Fibroblast of skin of left biceps (primary cell): ENCODE results near the gene TGFBI.

Source experiments
- DNase-seq, 2 experiments: peaks; one replicate each; pipeline ENCODE4 v3.0.0-alpha.2; 2013; ENCODE audit warnings: low read depth in 2 of 2

TGFBI gene

GRCh38 chr5:136087961-136088871 is 59.4 kb downstream of the TGFBI start:
- DNase-seq: no peak

- DNase-seq: no peak
Observed at GRCh38 chr5:136089791-136090190, 61.0 kb downstream of the TGFBI start.

GRCh38 chr5:136090319-136090718 is 61.5 kb downstream of the TGFBI start:
- DNase-seq: no peak

- no peak for DNase-seq
Observed at GRCh38 chr5:136094189-136094912, 65.6 kb downstream of the TGFBI start.

GRCh38 chr5:136094913-136095641 is 66.3 kb downstream of the TGFBI start:
- no peak for DNase-seq

- DNase-seq: no peak
Observed at GRCh38 chr5:136098176-136098575, 69.4 kb downstream of the TGFBI start.

- no peak for DNase-seq
Observed at GRCh38 chr5:136099870-136100269, 71.1 kb downstream of the TGFBI start.

GRCh38 chr5:136101884-136102283 is 73.1 kb downstream of the TGFBI start:
- DNase-seq: no peak

- no peak for DNase-seq
Observed at GRCh38 chr5:136103118-136103517, 74.3 kb downstream of the TGFBI start.

GRCh38 chr5:136104306-136104965 is 75.6 kb downstream of the TGFBI start:
- no peak for DNase-seq

GRCh38 chr5:136106351-136107031 is 77.7 kb downstream of the TGFBI start:
- DNase-seq: no peak

GRCh38 chr5:136108180-136108611 is 79.4 kb downstream of the TGFBI start:
- DNase-seq: no peak

- no peak for DNase-seq
Observed at GRCh38 chr5:136108766-136109165, 80.0 kb downstream of the TGFBI start.

GRCh38 chr5:136109453-136110135 is 80.8 kb downstream of the TGFBI start:
- no peak for DNase-seq
